Erythroblast (primary cell): ENCODE measurements around the gene GNGT1.

ENCODE experiments used
- GATA1 ChIP-seq: IDR thresholded peaks from 2 replicates; pipeline ENCODE4 v1.6.1; 2011; ENCODE audit warnings: low read depth, mild to moderate bottlenecking, control low read depth, low read length, moderate library complexity
- POLR2A ChIP-seq: IDR thresholded peaks from 2 replicates; pipeline ENCODE4 v1.6.1; 2011; ENCODE audit warnings: mild to moderate bottlenecking, low read length

DNA sequence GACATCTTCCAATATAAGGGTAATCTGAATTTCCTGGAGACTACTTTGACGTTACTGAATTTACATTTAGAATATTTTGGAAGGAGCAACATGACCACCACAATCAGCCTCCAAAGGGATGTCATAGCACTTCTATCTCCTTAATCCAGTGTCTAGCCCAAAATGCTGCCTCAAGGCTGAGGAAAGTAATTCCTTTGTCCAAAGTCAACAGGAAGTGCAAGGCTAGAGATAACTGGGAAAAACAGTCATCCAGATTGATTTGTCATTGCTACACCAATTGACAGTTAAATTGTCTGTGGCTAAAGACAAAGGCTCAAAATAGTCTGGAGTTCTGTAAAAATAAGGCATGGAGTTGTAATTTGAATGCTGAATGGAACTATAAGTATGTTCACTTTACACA lies 11.9 kb upstream of the GNGT1 start:
- TF ChIP-seq POLR2A = no peak
- no peak for TF ChIP-seq GATA1
